GM21723 (cell line): ENCODE measurements around the gene CDH13.

ENCODE experiments used
- ATAC-seq: cut with Tn5 transposase; IDR thresholded peaks from one replicate; pipeline ENCODE4 v1.9.1; 2021; ENCODE audit warnings: mild to moderate bottlenecking, moderate library complexity; ENCODE audit not compliant: unreplicated experiment

CDH13 gene

GRCh38 chr16:83515395-83515794, 888.6 kb downstream of the CDH13 start:
- ATAC-seq: no peak

DNA sequence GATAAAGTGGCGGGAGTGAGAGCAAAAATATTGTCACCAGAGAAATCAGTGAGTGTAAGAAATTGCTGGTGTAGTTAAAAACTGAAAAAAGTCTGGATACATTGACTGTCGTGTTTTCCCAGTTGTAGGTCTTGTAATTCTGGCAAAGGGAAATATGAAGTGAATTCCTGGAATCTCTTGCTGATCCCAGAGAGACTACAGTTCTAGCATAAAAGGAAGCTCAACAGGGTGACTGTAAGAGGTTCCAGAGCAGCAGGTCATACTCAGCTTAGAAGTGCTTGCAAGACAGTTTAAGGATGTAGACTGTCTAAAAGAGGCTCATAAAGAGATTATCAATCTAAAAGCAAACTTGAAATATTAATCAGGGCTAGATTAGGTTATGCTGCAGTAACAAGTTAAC, 890.2 kb downstream of the CDH13 start:
- no peak for ATAC-seq

DNA sequence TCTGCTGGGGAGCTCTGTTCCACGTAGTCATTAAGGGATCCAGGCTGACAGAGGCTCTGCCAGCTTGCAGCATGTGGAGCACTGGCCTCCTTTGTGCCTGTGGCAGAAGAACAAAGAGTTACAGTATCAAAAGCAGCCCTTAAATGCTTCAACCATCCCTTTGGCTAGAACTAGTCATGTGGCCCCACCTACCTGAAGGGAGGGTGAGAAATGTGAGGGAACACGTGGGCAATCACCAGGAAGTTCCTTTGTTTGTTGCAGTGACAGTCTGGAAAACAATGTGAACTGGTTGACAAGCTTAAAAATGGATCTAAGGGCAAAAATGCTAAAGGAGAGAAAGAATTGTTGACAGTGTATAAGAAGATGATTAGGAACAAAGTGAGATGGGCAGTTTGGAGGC, 890.6 kb downstream of the CDH13 start:
- ATAC-seq: no peak

DNA sequence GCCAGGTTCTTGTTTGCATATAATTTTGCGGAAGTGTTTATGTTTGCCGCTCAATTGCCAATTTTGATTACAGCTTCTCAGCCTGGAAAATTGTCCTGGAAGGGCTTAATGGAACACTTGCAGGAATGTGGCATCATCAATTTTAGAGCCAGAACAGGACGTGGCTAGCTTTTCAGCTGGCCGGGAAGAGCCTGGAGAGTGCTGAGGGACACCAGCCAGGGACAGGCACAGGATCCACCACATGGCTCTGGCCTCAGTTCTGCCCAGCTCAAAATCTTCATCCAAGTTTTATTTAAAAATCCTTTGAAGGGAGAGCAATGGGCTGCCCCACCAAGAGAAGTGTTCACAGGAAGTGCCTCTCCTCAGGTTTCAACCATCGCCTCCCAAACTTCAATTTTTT, 893.8 kb downstream of the CDH13 start:
- no peak for ATAC-seq

DNA sequence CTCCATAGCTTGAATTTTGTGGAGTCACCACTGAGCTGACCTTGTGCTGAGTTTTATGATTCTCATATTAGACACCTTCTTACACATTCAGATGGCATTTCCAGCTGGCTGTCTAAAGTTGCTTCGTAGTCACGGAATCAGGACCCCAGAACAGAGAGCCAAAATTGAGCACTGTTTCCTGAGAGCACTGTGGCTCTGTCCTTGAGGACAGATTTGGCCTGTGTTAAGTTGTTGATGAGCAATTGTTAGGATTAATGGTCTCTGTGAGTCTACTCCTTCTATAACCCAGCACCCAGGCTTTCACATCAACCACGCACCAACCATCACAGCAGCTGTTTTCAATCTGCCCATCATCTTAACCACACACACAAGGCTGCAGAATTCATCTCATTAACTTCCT, 903.5 kb downstream of the CDH13 start:
- ATAC-seq: no peak

DNA sequence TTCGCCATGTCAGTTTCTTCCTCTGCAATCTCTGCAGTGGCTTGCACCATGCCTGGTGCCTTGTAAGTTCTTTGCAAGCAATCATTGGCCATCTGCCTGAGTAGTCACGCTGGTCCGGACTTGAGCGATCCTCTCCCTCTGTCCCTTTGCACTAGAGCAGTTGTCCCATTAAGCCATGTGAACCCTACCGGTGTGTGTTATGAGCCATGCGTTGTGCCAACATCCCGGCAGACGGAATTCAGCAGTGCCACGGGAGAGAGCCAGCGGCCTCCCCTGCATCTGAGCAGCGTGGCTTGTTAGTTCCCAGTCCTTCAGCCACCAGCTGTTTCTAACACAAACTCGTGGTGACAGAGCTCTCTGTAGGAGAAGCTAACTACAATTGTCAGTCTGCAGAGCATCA, 905.9 kb downstream of the CDH13 start:
- no peak for ATAC-seq

- no peak for ATAC-seq
Measured at GRCh38 chr16:83533193-83533592, 906.4 kb downstream of the CDH13 start.

DNA sequence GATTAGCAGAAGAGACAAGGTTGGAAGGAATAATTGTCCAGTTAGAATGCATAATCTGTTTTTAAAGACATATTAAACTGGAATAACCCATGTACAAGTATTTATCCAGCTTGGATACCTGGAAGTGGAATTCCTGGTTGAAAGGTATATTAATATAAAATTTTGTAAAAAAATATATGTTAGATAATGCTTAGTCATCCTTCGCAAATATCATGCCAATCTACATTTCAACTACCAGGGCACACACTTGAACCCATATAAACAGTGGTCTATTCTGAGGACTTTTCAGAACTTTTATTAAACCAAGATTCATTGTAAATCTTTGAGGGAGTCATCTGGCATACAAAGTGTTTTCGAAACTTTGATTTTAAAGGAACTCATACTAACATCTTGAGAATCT, 911.9 kb downstream of the CDH13 start:
- ATAC-seq: no peak

GRCh38 chr16:83539736-83540490, 913.1 kb downstream of the CDH13 start:
- no peak for ATAC-seq

- no peak for ATAC-seq
Measured at GRCh38 chr16:83541231-83541630, 914.5 kb downstream of the CDH13 start.

DNA sequence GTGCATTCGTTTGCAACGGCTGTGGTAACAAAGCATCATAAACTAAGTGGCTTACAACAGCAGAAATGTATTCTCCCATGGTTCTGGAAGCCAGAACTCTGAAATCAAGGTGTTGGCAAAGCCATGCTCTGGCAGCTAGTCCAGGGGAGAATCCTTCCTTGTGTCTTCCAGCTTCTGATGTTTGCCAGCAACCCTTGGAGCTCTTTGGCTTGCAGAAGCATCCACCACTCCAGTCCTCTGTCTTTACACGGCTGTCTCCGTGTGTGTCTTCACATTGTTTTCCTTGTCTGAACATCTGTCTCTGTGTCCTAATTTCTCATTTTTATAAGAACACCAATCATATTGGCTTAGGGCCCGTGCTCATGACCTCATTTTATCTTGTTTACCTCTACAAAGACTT, 915.7 kb downstream of the CDH13 start:
- ATAC-seq: no peak

DNA sequence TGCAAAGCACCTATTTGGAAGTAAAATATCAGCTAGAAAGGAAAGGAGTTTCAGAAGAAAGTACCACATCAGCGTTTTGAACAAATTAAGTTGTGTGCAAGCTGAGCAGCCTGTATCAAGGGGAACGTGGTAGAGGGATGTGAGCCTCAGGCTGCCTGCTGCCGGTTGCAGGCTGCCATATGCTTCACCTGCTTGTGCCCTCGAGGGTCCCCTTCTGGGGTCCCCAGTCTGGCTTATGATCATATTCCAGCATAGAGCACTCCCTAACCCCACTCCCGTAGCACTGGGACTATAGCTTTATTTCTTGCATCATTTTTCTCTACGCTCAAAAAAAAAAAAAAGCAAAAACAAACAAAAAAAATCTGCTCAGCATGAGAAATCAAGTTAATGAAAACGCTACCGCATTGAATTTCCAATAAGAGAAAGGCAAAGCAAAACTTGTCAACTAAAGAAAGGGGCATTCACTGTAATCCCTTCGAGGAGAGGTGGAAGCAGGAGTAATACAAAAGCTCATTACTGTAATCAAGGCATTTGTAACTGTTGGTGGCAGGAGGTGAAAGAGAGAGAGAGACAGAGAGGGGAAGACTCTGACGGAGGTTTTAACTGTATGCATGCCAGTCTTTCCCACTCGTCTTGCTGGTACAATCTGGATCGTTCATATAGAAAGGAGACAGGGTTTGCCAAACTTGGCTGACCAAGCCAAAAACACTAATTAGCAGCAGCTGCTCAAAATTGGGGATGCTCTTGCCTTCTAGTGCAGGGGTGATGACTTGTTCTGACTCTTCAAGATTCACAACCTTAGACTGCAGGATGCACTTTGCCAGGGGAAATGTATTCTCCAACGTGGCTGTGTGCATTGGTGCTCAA, 922.8 kb downstream of the CDH13 start:
- ATAC-seq: no peak

GRCh38 chr16:83550183-83550569, 923.4 kb downstream of the CDH13 start:
- ATAC-seq: no peak

DNA sequence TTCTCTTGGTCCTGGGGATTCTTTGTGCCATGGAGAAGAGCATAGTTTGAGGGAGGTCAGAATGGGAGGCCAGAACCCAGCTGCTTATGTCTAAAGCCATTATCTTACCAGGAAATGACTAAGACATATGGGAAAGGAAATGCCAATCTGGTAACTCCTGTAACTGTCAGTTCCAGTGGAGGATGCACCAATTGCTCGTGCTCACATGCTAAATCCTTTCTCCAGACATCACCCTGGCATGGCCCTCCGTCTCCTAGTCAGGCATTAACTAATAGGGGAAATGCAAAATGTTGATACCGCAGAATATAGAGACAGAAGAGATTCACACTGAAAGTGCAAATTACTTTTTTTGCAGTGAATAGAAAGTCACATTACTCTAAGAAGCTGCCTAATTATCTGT, 925.5 kb downstream of the CDH13 start:
- ATAC-seq: no peak

DNA sequence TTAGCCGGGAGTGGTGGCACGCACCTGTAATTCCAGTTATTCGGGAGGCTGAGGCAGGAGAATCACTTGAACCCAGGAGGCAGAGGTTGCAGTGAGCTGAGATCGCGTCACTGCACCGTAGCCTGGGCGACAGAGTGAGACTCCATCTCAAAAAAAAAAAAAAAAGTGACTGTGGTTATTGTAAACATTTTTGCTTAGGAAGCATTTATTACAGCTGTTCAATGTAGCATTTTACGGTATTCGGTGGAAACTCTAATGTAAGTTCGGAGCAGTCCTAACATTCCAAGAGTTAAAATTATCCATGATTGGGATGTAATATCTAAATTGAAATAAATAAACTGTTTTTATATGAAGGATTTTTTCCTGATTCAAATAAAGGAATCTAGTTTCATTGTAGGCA, 926.2 kb downstream of the CDH13 start:
- no peak for ATAC-seq

GRCh38 chr16:83554096-83554495, 927.3 kb downstream of the CDH13 start:
- no peak for ATAC-seq

- no peak for ATAC-seq
Measured at GRCh38 chr16:83554540-83554939, 927.8 kb downstream of the CDH13 start.

- ATAC-seq: no peak
Measured at GRCh38 chr16:83561876-83562275, 935.1 kb downstream of the CDH13 start.

DNA sequence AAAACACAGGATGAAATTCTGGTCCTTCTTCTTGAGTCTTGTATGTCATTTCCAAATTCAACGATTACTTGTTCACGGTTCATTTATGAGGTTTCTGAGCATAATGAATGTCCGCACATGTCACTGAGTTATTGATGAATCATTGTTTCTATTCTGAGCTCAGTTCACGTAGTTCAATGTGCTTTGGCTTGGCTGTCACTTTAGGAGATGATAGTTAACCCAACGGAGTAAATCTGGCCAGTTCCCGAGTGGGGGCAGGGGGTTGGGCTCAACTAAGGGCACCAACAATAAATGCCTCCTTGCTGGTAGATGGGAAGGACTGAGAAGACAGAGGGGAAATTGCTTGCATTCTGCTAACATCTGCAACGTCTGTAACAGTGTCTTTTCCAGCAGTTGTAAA, 941.6 kb downstream of the CDH13 start:
- ATAC-seq: no peak

GRCh38 chr16:83574388-83574787, 947.6 kb downstream of the CDH13 start:
- ATAC-seq: no peak

GRCh38 chr16:83577078-83577745, 950.4 kb downstream of the CDH13 start:
- no peak for ATAC-seq

GRCh38 chr16:83578171-83578570, 951.4 kb downstream of the CDH13 start:
- no peak for ATAC-seq
